ENCODE measurements around the gene KCNJ15. TPM values are rescaled to one million over a fixed set of nuclear protein-coding genes. Genes with fewer than 3 reads are reported as not detected.

The KCNJ15 gene
- total RNA-seq, 2 donors from 2014 or later = 0.33 to 1.3 TPM

DNA sequence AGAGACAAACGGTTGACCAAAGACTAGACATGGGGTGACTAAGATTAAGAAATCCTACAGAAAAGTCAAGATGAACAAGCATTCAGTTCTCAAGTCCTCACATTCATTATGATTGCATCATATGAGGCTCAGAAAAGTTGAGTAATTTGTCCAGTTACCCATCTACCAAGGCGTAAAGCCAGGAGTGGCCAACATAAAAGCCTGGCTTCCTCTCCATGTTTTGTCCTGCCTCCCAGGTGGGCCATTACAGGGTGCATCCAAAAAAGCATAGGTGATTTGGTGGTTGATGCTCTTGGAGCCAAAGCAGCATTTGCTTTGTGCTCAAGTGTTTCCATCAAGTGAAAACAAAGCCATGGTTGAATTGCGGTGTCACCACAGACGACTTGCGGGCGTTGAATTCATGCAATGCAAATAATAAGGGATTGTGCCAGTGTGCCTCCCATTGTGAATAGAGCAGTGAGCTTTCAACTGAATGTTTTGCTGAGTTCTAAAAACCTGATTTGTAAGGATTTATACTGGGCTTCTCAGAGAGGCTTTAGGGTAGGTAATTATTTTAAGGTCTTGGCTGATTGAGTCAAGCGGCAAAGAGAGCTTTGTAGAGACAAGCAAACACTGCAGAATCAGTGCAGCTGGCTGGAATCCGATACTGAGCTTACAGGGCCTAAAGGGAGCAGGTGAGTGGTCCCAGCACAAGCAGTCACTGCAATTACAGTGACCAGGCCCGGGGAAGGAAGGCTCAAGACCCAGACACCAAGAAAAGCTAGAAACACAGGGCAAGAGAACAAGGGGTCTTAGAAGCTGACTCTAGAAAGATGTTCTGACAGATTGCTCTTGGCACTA lies 54.1 kb downstream of the KCNJ15 start:
- no peak for DNase-seq (ENCODE audit: low spot score)
- H3K4me3 ChIP-seq = no peak overlapping the region
- no peaks in the 10 kb centered on the region for H3K36me3 ChIP-seq
- no peak overlapping the region for H3K27ac ChIP-seq
- H3K4me1 ChIP-seq = peaks cover 0 to 15% of the 10 kb centered on the region in 2 donors
- H3K27me3 ChIP-seq = no peaks in the 10 kb centered on the region
- TF ChIP-seq CTCF (IDR thresholded peaks at IDR 0.05) = no peak
- no peaks in the 10 kb centered on the region for H3K9me3 ChIP-seq

- no peak overlapping the region for H3K27ac ChIP-seq
- no peak overlapping the region for H3K4me3 ChIP-seq
- no peaks in the 10 kb centered on the region for H3K36me3 ChIP-seq
- no peak for DNase-seq (ENCODE audit: low spot score)
- no peaks in the 10 kb centered on the region for H3K27me3 ChIP-seq
- H3K4me1 ChIP-seq = peaks cover 0 to 8% of the 10 kb centered on the region in 2 donors
- no peaks in the 10 kb centered on the region for H3K9me3 ChIP-seq
- TF ChIP-seq CTCF (IDR thresholded peaks at IDR 0.05) = no peak
Observed at GRCh38 chr21:38311765-38312164, 55.0 kb downstream of the KCNJ15 start.

DNA sequence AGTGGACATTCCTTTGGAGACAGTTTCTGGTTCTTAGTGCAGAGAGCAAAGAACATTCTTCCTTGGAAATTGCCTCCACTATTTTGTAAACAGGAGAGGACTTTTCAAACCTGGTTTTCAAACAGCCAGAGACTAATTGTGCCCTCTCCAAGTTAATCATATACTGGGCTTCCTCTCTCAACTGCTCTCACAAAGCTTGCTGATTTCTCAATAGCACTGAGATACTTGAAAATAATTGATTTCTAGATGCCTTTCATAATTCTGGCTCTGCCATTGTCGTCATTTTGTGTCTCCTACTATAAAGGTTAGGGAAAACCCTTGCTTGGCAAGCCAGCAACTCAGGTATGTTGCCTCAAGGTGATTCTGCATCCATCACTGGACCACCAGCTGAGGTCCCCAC lies 56.0 kb downstream of the KCNJ15 start:
- TF ChIP-seq CTCF (IDR thresholded peaks at IDR 0.05) = no peak
- H3K36me3 ChIP-seq = no peaks in the 10 kb centered on the region
- no peaks in the 10 kb centered on the region for H3K27me3 ChIP-seq
- H3K27ac ChIP-seq = no peak overlapping the region
- DNase-seq (ENCODE audit: low spot score) = no peak
- H3K4me3 ChIP-seq = no peak overlapping the region
- peaks cover 0 to 7% of the 10 kb centered on the region in 2 donors for H3K4me1 ChIP-seq
- H3K9me3 ChIP-seq = no peaks in the 10 kb centered on the region

DNA sequence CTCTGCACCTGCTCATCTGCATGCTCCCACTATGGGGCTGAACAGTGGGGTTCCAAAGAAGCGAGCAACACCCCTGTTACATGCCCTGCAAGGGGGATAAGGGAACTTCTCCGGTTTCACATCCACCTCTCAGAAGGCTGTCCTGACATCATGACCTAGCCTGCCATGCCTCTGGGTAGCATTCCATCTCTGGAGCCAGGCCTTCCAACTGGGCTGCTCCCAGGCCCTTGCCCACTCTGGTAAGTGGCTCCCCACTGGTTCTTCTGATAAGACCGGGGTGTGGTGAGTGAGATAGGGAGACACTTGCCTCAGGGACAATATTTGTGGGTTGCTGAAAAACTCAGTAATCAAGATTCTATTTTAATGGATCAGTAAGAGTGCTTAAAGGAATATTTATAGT lies 57.8 kb downstream of the KCNJ15 start:
- Histone ChIP-seq H3K27ac (no peak overlapping the region), H3K4me1 (no peaks in the 10 kb centered on the region), H3K27me3 (no peaks in the 10 kb centered on the region), H3K4me3 (no peak overlapping the region), H3K9me3 (no peaks in the 10 kb centered on the region), H3K36me3 (no peaks in the 10 kb centered on the region)
- no peak for DNase-seq (ENCODE audit: low spot score)
- TF ChIP-seq CTCF (IDR thresholded peaks at IDR 0.05) = no peak

- no peak overlapping the region for H3K4me3 ChIP-seq
- DNase-seq (ENCODE audit: low spot score) = no peak
Observed at GRCh38 chr21:38315122-38315521, 58.3 kb downstream of the KCNJ15 start.

More at GRCh38 chr21:38315122-38315521, 58.3 kb downstream of the KCNJ15 start:
- H3K36me3 ChIP-seq = no peaks in the 10 kb centered on the region
- TF ChIP-seq CTCF (IDR thresholded peaks at IDR 0.05) = no peak
- no peaks in the 10 kb centered on the region for H3K9me3 ChIP-seq
- H3K27me3 ChIP-seq = no peaks in the 10 kb centered on the region
- no peaks in the 10 kb centered on the region for H3K4me1 ChIP-seq
- no peak overlapping the region for H3K27ac ChIP-seq

Measured in right atrium auricular region (tissue), 2 donors.